B cell (primary cell): ENCODE results near the gene FAM216A. TPM values are rescaled to one million over a fixed set of nuclear protein-coding genes. Genes with fewer than 3 reads are reported as not detected.

Source experiments
- ATAC-seq: fragments of 200-7000 bp; cut with Tn5 transposase; one replicate; pipeline ENCODE4 v1.10.0; 2021; ENCODE audit warnings: low read depth, mild to moderate bottlenecking, moderate number of reproducible peaks, moderate library complexity
- CTCF ChIA-PET: fragments of 350-600 bp; sonication (Branson Sonifier 250); formaldehyde crosslinking; loops from one replicate; lab custom pipeline; 2021; ENCODE audit warnings: antibody characterized with exemption, inconsistent platforms; lab: Charles Lee
- POLR2A ChIA-PET: fragments of 350-600 bp; sonication (Branson Sonifier 250); formaldehyde crosslinking; loops from one replicate; lab custom pipeline; 2021; ENCODE audit warnings: antibody characterized with exemption; lab: Charles Lee
- DNase-seq: peaks from one replicate; pipeline ENCODE4 v3.0.0; 2013
- H2AFZ ChIP-seq: 2 replicates; pipeline ENCODE4 v1.6.1; 2012; ENCODE audit warnings: mild to moderate bottlenecking, low read depth, low read length; ENCODE audit not compliant: insufficient read depth, poor library complexity, severe bottlenecking
- H3K27ac ChIP-seq, 2 donors: 1 replicate in 1 of 2; 2 replicates in 1 of 2; pipeline ENCODE4 v1.5.1; 2012 to 2013; ENCODE audit warnings: low read length in 2 of 2, mild to moderate bottlenecking in 2 of 2, moderate library complexity in 1 of 2
- H3K27me3 ChIP-seq, 4 experiments: fragments of 200-600 bp in 1 of 4; sonication (generic) in 1 of 4; replicated peaks in 1 of 4; 1 replicate in 2 of 4; 2 replicates in 2 of 4; pipeline versions ENCODE4 v1.6.1 to v1.7.0; 2013 to 2016; ENCODE audit warnings: low read length in 3 of 4, mild to moderate bottlenecking in 2 of 4, mixed read lengths in 1 of 4, moderate library complexity in 1 of 4; ENCODE audit not compliant: insufficient read depth in 4 of 4, control insufficient read depth in 3 of 4; ENCODE audit errors: control extremely low read depth in 1 of 4
- H3K36me3 ChIP-seq, 2 experiments: replicated peaks in 1 of 2; 1 replicate in 1 of 2; 2 replicates in 1 of 2; pipeline versions ENCODE4 v1.6.1 to v1.7.1; 2013; ENCODE audit warnings: low read length in 1 of 2; ENCODE audit not compliant: insufficient read depth in 2 of 2, control insufficient read depth in 1 of 2; ENCODE audit errors: control extremely low read depth in 1 of 2, extremely low read depth in 1 of 2
- H3K4me1 ChIP-seq, 2 donors: fragments of 200-600 bp in 1 of 2; sonication (generic) in 1 of 2; 1 replicate in 1 of 2; 2 replicates in 1 of 2; pipeline versions ENCODE4 v1.5.1 to v1.6.1; 2013 to 2017; ENCODE audit warnings: low read length in 2 of 2; ENCODE audit not compliant: control insufficient read depth in 2 of 2, insufficient read depth in 2 of 2
- H3K4me2 ChIP-seq: replicated peaks from 2 replicates; pipeline ENCODE3; 2012; ENCODE audit warnings: mild to moderate bottlenecking, low read depth, low read length; ENCODE audit not compliant: poor library complexity, severe bottlenecking
- H3K4me3 ChIP-seq, 5 experiments: fragments of 200-600 bp in 1 of 5; sonication (generic) in 1 of 5; 1 replicate in 3 of 5; 2 replicates in 2 of 5; pipeline versions ENCODE4 v1.5.1 to v1.7.0; 2011 to 2016; ENCODE audit warnings: low read length in 4 of 5, mild to moderate bottlenecking in 4 of 5, low read depth in 2 of 5, control low read depth in 1 of 5, moderate library complexity in 1 of 5; ENCODE audit not compliant: insufficient read depth in 1 of 5; ENCODE audit errors: control extremely low read depth in 1 of 5, extremely low read depth in 1 of 5
- H3K79me2 ChIP-seq: fragments of 200-600 bp; sonication (generic); one replicate; pipeline ENCODE4 v1.6.0; 2016; ENCODE audit warnings: low read length; ENCODE audit not compliant: control insufficient read depth, insufficient read depth
- H3K9ac ChIP-seq: fragments of 200-600 bp; sonication (generic); 2 replicates; pipeline ENCODE4 v1.6.1; 2017; ENCODE audit warnings: mild to moderate bottlenecking, low read length, moderate library complexity
- H3K9me3 ChIP-seq, 3 donors: one replicate each; pipeline versions ENCODE4 v1.6.1 to v1.7.1; 2013; ENCODE audit warnings: low read length in 2 of 3; ENCODE audit not compliant: control insufficient read depth in 2 of 3, insufficient read depth in 1 of 3; ENCODE audit errors: control extremely low read depth in 1 of 3
- H4K20me1 ChIP-seq: 2 replicates; pipeline ENCODE4 v1.6.0; 2012; ENCODE audit warnings: mild to moderate bottlenecking, low read length; ENCODE audit not compliant: insufficient read depth, control insufficient read depth, poor library complexity, severe bottlenecking
- H3K27ac Mint-ChIP-seq: one replicate; pipeline ENCODE4 v1.8.0; 2021; ENCODE audit warnings: mixed read lengths
- H3K27me3 Mint-ChIP-seq: one replicate; pipeline ENCODE4 v1.8.0; 2021; ENCODE audit warnings: mixed read lengths
- H3K4me1 Mint-ChIP-seq: one replicate; pipeline ENCODE4 v1.8.0; 2021; ENCODE audit warnings: mixed read lengths
- H3K4me3 Mint-ChIP-seq: one replicate; pipeline ENCODE4 v1.8.0; 2021; ENCODE audit warnings: mixed read lengths
- H3K9me3 Mint-ChIP-seq: one replicate; pipeline ENCODE4 v1.8.0; 2022; ENCODE audit warnings: mixed read lengths; ENCODE audit not compliant: insufficient read depth
- CTCF ChIP-seq: fragments of 200-600 bp; IDR thresholded peaks from one replicate; pipeline ENCODE4 v1.8.0; 2022; ENCODE audit warnings: antibody characterized with exemption, mild to moderate bottlenecking
- EZH2 ChIP-seq: IDR thresholded peaks from 2 replicates; pipeline ENCODE4 v1.6.1; 2012; ENCODE audit warnings: borderline replicate concordance, low read depth, mild to moderate bottlenecking, moderate library complexity, low read length; ENCODE audit not compliant: insufficient read depth, poor library complexity, severe bottlenecking
- WGBS: methylation state at CpG from one replicate; pipeline ENCODE4 v1.1.5; 2013; ENCODE audit warnings: missing lambda C conversion rate; ENCODE audit not compliant: insufficient coverage; 5-methylcytosine and 5-hydroxymethylcytosine counted together
- intact Hi-C: fragments of 100-400 bp; cut with micrococcal nuclease; formaldehyde crosslinking; loops from one replicate; pipeline ENCODE4 v1.10.0; 2022
- polyA plus RNA-seq: library from polyadenylated mRNA; depleted of rRNA; stranded (reverse); fragments of >200 nt; gene quantifications from 2 replicates; pipeline ENCODE4 v1.2.3, GENCODE V29; 2012
- total RNA-seq, 2 donors: library from RNA; stranded (reverse); fragments of 120-200 nt in 1 of 2; gene quantifications; 1 replicate in 1 of 2; 2 replicates in 1 of 2; pipeline versions ENCODE4 v1.2.3 to v1.2.4, GENCODE V29; 2013 to 2022

The FAM216A gene
- total and polyA plus RNA-seq, 2 donors (not counting 1 experiment from before 2014, with no cell fraction given) = 15.7 to 19.7 TPM

- peaks cover 37% of the 10 kb centered on the region for H3K4me1 Mint-ChIP-seq
- H3K79me2 ChIP-seq = peaks cover 91% of the 10 kb centered on the region
- DNase-seq (no peak), ATAC-seq (no peak)
- H3K27me3 ChIP-seq = no peaks in the 10 kb centered on the region
- H3K4me3 ChIP-seq = no peak overlapping the region
- intact Hi-C loops = no loop called here
- CTCF ChIA-PET = no interaction called here
- peaks cover 12 to 75% of the 10 kb centered on the region in 2 experiments for H3K36me3 ChIP-seq
- H3K4me3 Mint-ChIP-seq = no peak overlapping the region
- peaks cover 34 to 40% of the 10 kb centered on the region in 2 donors for H3K4me1 ChIP-seq
- H2AFZ ChIP-seq = no peak overlapping the region
- H3K27ac Mint-ChIP-seq = no peak overlapping the region
- H3K9ac ChIP-seq = no peak overlapping the region
- H3K4me2 ChIP-seq = no peak overlapping the region
- H3K27me3 Mint-ChIP-seq = no peaks in the 10 kb centered on the region
- H3K27ac ChIP-seq = no peak overlapping the region
- WGBS = no CpG with 5 or more reads among the region's 3 CpGs
- no peaks in the 10 kb centered on the region for H3K9me3 ChIP-seq
- H3K9me3 Mint-ChIP-seq = no peaks in the 10 kb centered on the region
- H4K20me1 ChIP-seq = peaks cover 76% of the 10 kb centered on the region
- POLR2A ChIA-PET = interaction anchor here (0.6 kb wide), 1 partner anchor 54 kb away, joined by 4 read pairs; no protein-coding TSS in a partner anchor
- no peak for TF ChIP-seq CTCF
- TF ChIP-seq EZH2 = no peak
Observed at GRCh38 chr12:110444455-110444854, 24.2 kb upstream of the FAM216A start.

DNA sequence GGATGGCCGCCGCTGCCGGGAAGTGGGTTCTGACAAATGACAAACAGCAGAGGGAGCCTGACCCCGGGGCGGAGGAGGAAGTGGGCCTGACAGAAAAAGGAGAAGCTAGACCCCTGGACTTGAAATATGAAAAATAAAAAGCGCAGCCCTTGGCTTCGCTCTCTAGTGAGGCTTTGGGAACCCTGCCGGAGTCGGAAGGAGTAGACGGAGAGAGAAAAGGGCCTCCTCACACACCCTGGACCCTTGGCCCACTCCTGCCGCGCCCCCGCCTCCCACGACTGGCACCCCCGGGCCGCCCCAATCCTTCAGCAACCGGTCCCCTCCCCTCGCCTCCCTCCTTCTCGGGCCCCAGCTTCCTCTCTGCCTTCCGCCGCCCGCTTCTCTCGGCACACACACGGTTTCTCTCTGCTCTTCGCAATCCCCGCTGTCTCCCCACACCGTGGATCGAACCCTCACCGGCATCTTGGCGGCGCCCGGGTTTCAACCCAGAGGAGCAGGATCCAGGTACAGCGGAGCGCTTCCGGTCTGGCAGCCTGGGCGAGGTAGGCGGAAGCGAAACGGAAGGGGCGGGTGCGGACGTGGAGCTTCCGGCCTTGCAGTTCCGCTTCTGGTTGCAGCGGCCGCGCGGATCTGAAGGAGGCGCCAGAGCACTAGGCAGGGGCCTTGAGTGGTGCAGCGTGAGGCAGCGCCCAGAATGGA lies 18.7 kb upstream of the FAM216A start, which contains the start of gene ARPC3:
Gene ARPC3, minus strand, starts transcription at position 539 of the 699 bp plus-strand sequence. Its CDS starts 77 bp downstream, at position 462.
- DNase-seq (peak; percentile 97), ATAC-seq (peak; percentile 89)
- H2AFZ ChIP-seq = peak within 1 kb of the TSS; percentile 90
- H3K79me2 ChIP-seq = peaks cover 64% of the 10 kb centered on the region
- CTCF ChIA-PET = interaction anchor here (0.6 to 15.2 kb wide), 56 partner anchors 9 to 439 kb away, joined by 3 to 329 read pairs (median 5); partner anchors contain the start of genes FAM216A, GPN3, RAD9B and TCTN1
- H3K9ac ChIP-seq = peak within 1 kb of the TSS; percentile 99
- peak within 1 kb of the TSS; percentile 98 for H3K4me3 Mint-ChIP-seq
- H3K27me3 ChIP-seq = no peaks in the 10 kb centered on the region
- peak within 1 kb of the TSS; percentile 77 for H3K4me2 ChIP-seq
- no peaks in the 10 kb centered on the region for H3K27me3 Mint-ChIP-seq
- peak within 1 kb of the TSS; percentile 78 to 96 (median 96) for H3K4me3 ChIP-seq
- peaks cover 36 to 50% of the 10 kb centered on the region in 2 donors for H3K4me1 ChIP-seq
- TF ChIP-seq CTCF (peak; percentile 84), EZH2 (no peak)
- no peaks in the 10 kb centered on the region for H3K9me3 ChIP-seq
- H4K20me1 ChIP-seq = peaks cover 47% of the 10 kb centered on the region
- no peaks in the 10 kb centered on the region for H3K9me3 Mint-ChIP-seq
- peaks cover 4 to 41% of the 10 kb centered on the region in 2 experiments for H3K36me3 ChIP-seq
- WGBS = under 1% methylated on average over 45 of the region's 51 CpGs
- intact Hi-C loops = loop anchor here (1.0 to 5.0 kb wide), 8 partner anchors 18 to 376 kb away; partner anchors contain the start of genes FAM216A, GPN3, PPTC7 and RAD9B
- H3K27ac ChIP-seq = peak within 1 kb of the TSS; percentile 96 to 98
- peak within 1 kb of the TSS; percentile 100 for H3K27ac Mint-ChIP-seq
- peaks cover 42% of the 10 kb centered on the region for H3K4me1 Mint-ChIP-seq
- POLR2A ChIA-PET = interaction anchor here (0.6 to 2.9 kb wide), 28 partner anchors 9 to 1160 kb away, joined by 3 to 45 read pairs (median 4); partner anchors contain the start of genes FAM216A, GPN3, RAD9B and TCTN1
